ENCODE results near the gene PHYH. TPM values are rescaled to one million over a fixed set of nuclear protein-coding genes. Genes with fewer than 3 reads are reported as not detected.

PHYH gene
- 100 to 1,000 TPM in 1 of 4 donors, 10 to 100 TPM in 3; 23.5 to 184 (median 70.4) TPM for polyA plus RNA-seq
- long read RNA-seq, donor 1, transcript PHYH-201 (9 exons, 1,577 nt), result major isoform, 42 of 54 reads
- long read RNA-seq, donor 1, partial matches to known transcripts, result 10 of 54 reads
- long read RNA-seq, donor 1, other reads (novel, unspliced or antisense), result 0 of 54 reads
- long read RNA-seq, donor 2, partial matches to known transcripts, result 0 of 3 reads
- long read RNA-seq, donor 2, other reads (novel, unspliced or antisense), result 0 of 3 reads
- long read RNA-seq, donor 3, partial matches to known transcripts, result 5 of 8 reads
- long read RNA-seq, donor 3, other reads (novel, unspliced or antisense), result 0 of 8 reads
- long read RNA-seq, donor 4, result 0 reads
- long read RNA-seq, donor 5, partial matches to known transcripts, result 0 of 3 reads
- long read RNA-seq, donor 5, other reads (novel, unspliced or antisense), result 0 of 3 reads
- long read RNA-seq, donor 6, transcript PHYH-201 (9 exons, 1,577 nt), result major isoform, 15 of 15 reads
- long read RNA-seq, donor 6, partial matches to known transcripts, result 0 of 15 reads
- long read RNA-seq, donor 6, other reads (novel, unspliced or antisense), result 0 of 15 reads
- long read RNA-seq, donor 7, result 0 reads
- long read RNA-seq, donor 8, partial matches to known transcripts, result 0 of 3 reads
- long read RNA-seq, donor 8, other reads (novel, unspliced or antisense), result 0 of 3 reads
- long read RNA-seq, donor 9, transcript PHYH-201 (9 exons, 1,577 nt), result major isoform, 5 of 5 reads
- long read RNA-seq, donor 9, partial matches to known transcripts, result 0 of 5 reads
- long read RNA-seq, donor 9, other reads (novel, unspliced or antisense), result 0 of 5 reads
- long read RNA-seq, donor 10, transcript PHYH-201 (9 exons, 1,577 nt), result major isoform, 7 of 7 reads
- long read RNA-seq, donor 10, partial matches to known transcripts, result 0 of 7 reads
- long read RNA-seq, donor 10, other reads (novel, unspliced or antisense), result 0 of 7 reads

GRCh38 chr10:13299437-13300287 lies at the start of gene PHYH:
Gene PHYH, minus strand, starts transcription at chr10:13300064. Its CDS starts 22 bp downstream, at chr10:13300042.
- Histone ChIP-seq H3K27ac (ENCODE audit: low read depth in 1 of 3, low read length in 2 of 3) (peak within 1 kb of the TSS; percentile 83 to 97 (median 95)), H3K9me3 (ENCODE audit: control insufficient read depth in 2 of 2, insufficient read depth in 1 of 2, low read depth in 1 of 2, low read length in 1 of 2) (no peaks in the 10 kb centered on the region), H3K36me3 (ENCODE audit: control insufficient read depth in 3 of 3, insufficient read depth in 2 of 3, low read depth in 1 of 3, low read length in 3 of 3) (peaks cover 0 to 3% (median 3%) of the 10 kb centered on the region in 3 donors)

GRCh38 chr10:13348216-13349017 lies 48.6 kb upstream of the PHYH start, which contains the start of gene SEPHS1:
Gene SEPHS1, minus strand, starts transcription at chr10:13348293. Its CDS starts 3,343 bp downstream, at chr10:13344950.
- H3K36me3 ChIP-seq (ENCODE audit: control insufficient read depth in 3 of 3, insufficient read depth in 2 of 3, low read depth in 1 of 3, low read length in 3 of 3), result peaks cover 0 to 4% (median 0%) of the 10 kb centered on the region in 3 donors
- no peak for FAIRE-seq
- H3K27me3 ChIP-seq (ENCODE audit: control insufficient read depth in 3 of 3, insufficient read depth in 3 of 3, low read length in 3 of 3), result peaks cover 0 to 23% (median 0%) of the 10 kb centered on the region in 3 donors
- H3K4me3 ChIP-seq (ENCODE audit: low read depth in 1 of 3, low read length in 3 of 3), result peak within 1 kb of the TSS; percentile 74 to 93 (median 77)
- H3K4me1 ChIP-seq (ENCODE audit: control insufficient read depth in 3 of 3, insufficient read depth in 2 of 3, low read depth in 1 of 3, low read length in 2 of 3), result peaks cover 0 to 12% (median 2%) of the 10 kb centered on the region in 3 donors
- 0 to 1% (median 0%) methylated on average over 48 to 65 of the region's 65 CpGs for WGBS, 3 donors
- no peaks in the 10 kb centered on the region for H3K9me3 ChIP-seq (ENCODE audit: control insufficient read depth in 2 of 2, insufficient read depth in 1 of 2, low read depth in 1 of 2, low read length in 1 of 2)
- DNase-seq, result peak; percentile 74 to 89
- H3K27ac ChIP-seq (ENCODE audit: low read depth in 1 of 3, low read length in 2 of 3), result peak within 1 kb of the TSS; percentile 89 to 94 (median 91)

More at GRCh38 chr10:13299437-13300287, at the start of gene PHYH:
- WGBS, 3 donors, result 0 to 1% (median 1%) methylated on average over 50 to 88 of the region's 88 CpGs
- H3K4me1 ChIP-seq (ENCODE audit: control insufficient read depth in 3 of 3, insufficient read depth in 2 of 3, low read depth in 1 of 3, low read length in 2 of 3), result peaks cover 0 to 3% (median 3%) of the 10 kb centered on the region in 3 donors
- peak; percentile 91 to 95 for DNase-seq
- no peak for FAIRE-seq
- H3K27me3 ChIP-seq (ENCODE audit: control insufficient read depth in 3 of 3, insufficient read depth in 3 of 3, low read length in 3 of 3), result no peaks in the 10 kb centered on the region
- H3K4me3 ChIP-seq (ENCODE audit: low read depth in 1 of 3, low read length in 3 of 3), result peak within 1 kb of the TSS; percentile 60 to 84 (median 64)

GRCh38 chr10:13347500-13348156 lies 47.8 kb upstream of the PHYH start:
- Histone ChIP-seq H3K4me3 (ENCODE audit: low read depth in 1 of 3, low read length in 3 of 3) (peak overlapping the region; percentile 27 to 93 (median 77)), H3K4me1 (ENCODE audit: control insufficient read depth in 3 of 3, insufficient read depth in 2 of 3, low read depth in 1 of 3, low read length in 2 of 3) (peaks cover 0 to 12% (median 2%) of the 10 kb centered on the region in 3 donors), H3K27me3 (ENCODE audit: control insufficient read depth in 3 of 3, insufficient read depth in 3 of 3, low read length in 3 of 3) (peaks cover 0 to 17% (median 0%) of the 10 kb centered on the region in 3 donors), H3K27ac (ENCODE audit: low read depth in 1 of 3, low read length in 2 of 3) (peak overlapping the region; percentile 85 to 94 (median 89)), H3K9me3 (ENCODE audit: control insufficient read depth in 2 of 2, insufficient read depth in 1 of 2, low read depth in 1 of 2, low read length in 1 of 2) (no peaks in the 10 kb centered on the region), H3K36me3 (ENCODE audit: control insufficient read depth in 3 of 3, insufficient read depth in 2 of 3, low read depth in 1 of 3, low read length in 3 of 3) (peaks cover 0 to 8% (median 0%) of the 10 kb centered on the region in 3 donors)
- DNase-seq, result peak; percentile 80 to 92
- 1 to 2% (median 1%) methylated on average over 12 to 109 of the region's 109 CpGs for WGBS, 3 donors
- no peak for FAIRE-seq

- no peak for FAIRE-seq
- Histone ChIP-seq H3K4me1 (ENCODE audit: control insufficient read depth in 3 of 3, insufficient read depth in 2 of 3, low read depth in 1 of 3, low read length in 2 of 3) (peaks cover 0 to 12% (median 2%) of the 10 kb centered on the region in 3 donors), H3K27me3 (ENCODE audit: control insufficient read depth in 3 of 3, insufficient read depth in 3 of 3, low read length in 3 of 3) (peaks cover 0 to 11% (median 0%) of the 10 kb centered on the region in 3 donors), H3K27ac (ENCODE audit: low read depth in 1 of 3, low read length in 2 of 3) (peak overlapping the region; percentile 85 to 94 (median 89)), H3K36me3 (ENCODE audit: control insufficient read depth in 3 of 3, insufficient read depth in 2 of 3, low read depth in 1 of 3, low read length in 3 of 3) (peaks cover 0 to 9% (median 0%) of the 10 kb centered on the region in 3 donors), H3K4me3 (ENCODE audit: low read depth in 1 of 3, low read length in 3 of 3) (peak overlapping the region; percentile 70 to 93 (median 77)), H3K9me3 (ENCODE audit: control insufficient read depth in 2 of 2, insufficient read depth in 1 of 2, low read depth in 1 of 2, low read length in 1 of 2) (no peaks in the 10 kb centered on the region)
- peak; percentile 40 to 80 for DNase-seq
- 0 to 1% (median 1%) methylated on average over 23 to 47 of the region's 47 CpGs for WGBS, 3 donors
These were observed 47.2 kb upstream of the PHYH start for GRCh38 chr10:13347043-13347499.

- Histone ChIP-seq H3K27me3 (ENCODE audit: control insufficient read depth in 3 of 3, insufficient read depth in 3 of 3, low read length in 3 of 3) (peaks cover 0 to 5% (median 0%) of the 10 kb centered on the region in 3 donors), H3K27ac (ENCODE audit: low read depth in 1 of 3, low read length in 2 of 3) (peak overlapping the region; percentile 85 to 94 (median 89)), H3K9me3 (ENCODE audit: control insufficient read depth in 2 of 2, insufficient read depth in 1 of 2, low read depth in 1 of 2, low read length in 1 of 2) (no peaks in the 10 kb centered on the region), H3K4me1 (ENCODE audit: control insufficient read depth in 3 of 3, insufficient read depth in 2 of 3, low read depth in 1 of 3, low read length in 2 of 3) (peaks cover 0 to 12% (median 2%) of the 10 kb centered on the region in 3 donors), H3K4me3 (ENCODE audit: low read depth in 1 of 3, low read length in 3 of 3) (peak overlapping the region; percentile 70 to 93 (median 77)), H3K36me3 (ENCODE audit: control insufficient read depth in 3 of 3, insufficient read depth in 2 of 3, low read depth in 1 of 3, low read length in 3 of 3) (peaks cover 0 to 12% (median 0%) of the 10 kb centered on the region in 3 donors)
- DNase-seq (peak; percentile 14 to 56), FAIRE-seq (no peak)
- 13 to 18% (median 15%) methylated on average over 18 of the region's 18 CpGs for WGBS, 3 donors
These were observed 46.6 kb upstream of the PHYH start for GRCh38 chr10:13346283-13347042.

GRCh38 chr10:13340626-13341376 lies 40.9 kb upstream of the PHYH start:
- peaks cover 0 to 27% (median 2%) of the 10 kb centered on the region in 3 donors for H3K36me3 ChIP-seq (ENCODE audit: control insufficient read depth in 3 of 3, insufficient read depth in 2 of 3, low read depth in 1 of 3, low read length in 3 of 3)
- H3K27me3 ChIP-seq (ENCODE audit: control insufficient read depth in 3 of 3, insufficient read depth in 3 of 3, low read length in 3 of 3), result no peaks in the 10 kb centered on the region
- 74 to 78% (median 74%) methylated on average over 12 of the region's 12 CpGs for WGBS, 3 donors
- H3K9me3 ChIP-seq (ENCODE audit: control insufficient read depth in 2 of 2, insufficient read depth in 1 of 2, low read depth in 1 of 2, low read length in 1 of 2), result no peaks in the 10 kb centered on the region
- H3K4me1 ChIP-seq (ENCODE audit: control insufficient read depth in 3 of 3, insufficient read depth in 2 of 3, low read depth in 1 of 3, low read length in 2 of 3), result peaks cover 0 to 10% (median 2%) of the 10 kb centered on the region in 3 donors
- DNase-seq (peak in 1 of 2 donors; percentile 12), FAIRE-seq (no peak)
- H3K27ac ChIP-seq (ENCODE audit: low read depth in 1 of 3, low read length in 2 of 3), result peak overlapping the region in 1 of 3 donors; percentile 36
- H3K4me3 ChIP-seq (ENCODE audit: low read depth in 1 of 3, low read length in 3 of 3), result no peak overlapping the region

Data from small intestine (tissue), 16 donors.